GM12891 (cell line): ENCODE data around the gene RSPH6A.

Source experiments
- DNase-seq: peaks from one replicate; pipeline ENCODE4 v3.0.0; 2011; ENCODE audit warnings: low spot score; ENCODE audit not compliant: insufficient read length
- FAIRE-seq: peaks from 2 replicates; lab custom pipeline; 2011; peaks lifted over from hg19 to GRCh38; lab: Jason Lieb, UNC
- PAX5 ChIP-seq: IDR thresholded peaks from 2 replicates; pipeline ENCODE4 v1.6.1; 2011; ENCODE audit warnings: low read length, moderate library complexity, mild to moderate bottlenecking; ENCODE audit not compliant: insufficient read depth, severe bottlenecking
- POLR2A ChIP-seq: IDR thresholded peaks from 2 replicates; pipeline ENCODE4 v1.6.1; 2011; ENCODE audit warnings: low read depth, low read length, control low read depth
- POLR2AphosphoS5 ChIP-seq: IDR thresholded peaks from 2 replicates; pipeline ENCODE4 v1.6.1; 2011; ENCODE audit warnings: low read depth, low read length, control low read depth
- POU2F2 ChIP-seq: IDR thresholded peaks from 2 replicates; pipeline ENCODE4 v1.6.1; 2011; ENCODE audit warnings: low read depth, mild to moderate bottlenecking, control low read depth, low read length, moderate library complexity
- SPI1 ChIP-seq: IDR thresholded peaks from 2 replicates; pipeline ENCODE4 v1.6.1; 2011; ENCODE audit warnings: low read depth, low read length, control low read depth
- TAF1 ChIP-seq: IDR thresholded peaks from 2 replicates; pipeline ENCODE4 v1.6.1; 2011; ENCODE audit warnings: low read depth, low read length, control low read depth

The RSPH6A gene

DNA sequence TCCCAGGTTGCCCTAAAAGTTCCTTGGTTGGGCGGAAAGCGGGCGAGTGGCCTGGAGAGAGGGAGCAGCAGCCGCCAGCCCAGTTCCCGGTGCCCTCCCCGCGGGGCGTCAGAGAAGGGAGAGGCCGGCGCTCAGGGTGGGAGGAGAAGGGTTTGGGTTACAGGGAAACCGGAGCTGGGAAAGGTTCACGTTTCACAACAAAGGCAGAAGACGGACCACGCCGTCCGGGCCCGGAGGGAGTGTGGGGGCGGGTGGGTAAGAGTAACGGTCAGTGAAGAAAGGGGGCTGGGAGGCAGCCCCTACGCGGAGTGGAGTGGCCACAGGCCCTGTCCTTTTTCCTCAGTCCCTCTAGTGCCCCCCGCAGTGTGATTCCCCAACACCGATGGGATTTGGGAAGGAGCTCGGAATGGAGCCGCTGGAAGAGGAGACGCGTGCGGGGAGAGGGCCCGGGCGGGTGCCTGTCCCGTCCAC lies 47.7 kb downstream of the RSPH6A start:
- no peak for DNase-seq
- TF ChIP-seq PAX5: no peak
- TF ChIP-seq POU2F2: no peak
- no peak for TF ChIP-seq TAF1
- TF ChIP-seq POLR2AphosphoS5: no peak
- no peak for TF ChIP-seq POLR2A
- TF ChIP-seq SPI1: no peak
- no peak for FAIRE-seq

GRCh38 chr19:45766869-45767346 lies 48.2 kb downstream of the RSPH6A start:
- DNase-seq (no peak), FAIRE-seq (no peak)
- no peak for TF ChIP-seq POU2F2
- no peak for TF ChIP-seq TAF1
- no peak for TF ChIP-seq POLR2A
- no peak for TF ChIP-seq SPI1
- no peak for TF ChIP-seq PAX5
- no peak for TF ChIP-seq POLR2AphosphoS5

- no peak for DNase-seq
- FAIRE-seq: no peak
- no peak for TF ChIP-seq POLR2A
Observed at GRCh38 chr19:45766296-45766868, 48.7 kb downstream of the RSPH6A start.

DNA sequence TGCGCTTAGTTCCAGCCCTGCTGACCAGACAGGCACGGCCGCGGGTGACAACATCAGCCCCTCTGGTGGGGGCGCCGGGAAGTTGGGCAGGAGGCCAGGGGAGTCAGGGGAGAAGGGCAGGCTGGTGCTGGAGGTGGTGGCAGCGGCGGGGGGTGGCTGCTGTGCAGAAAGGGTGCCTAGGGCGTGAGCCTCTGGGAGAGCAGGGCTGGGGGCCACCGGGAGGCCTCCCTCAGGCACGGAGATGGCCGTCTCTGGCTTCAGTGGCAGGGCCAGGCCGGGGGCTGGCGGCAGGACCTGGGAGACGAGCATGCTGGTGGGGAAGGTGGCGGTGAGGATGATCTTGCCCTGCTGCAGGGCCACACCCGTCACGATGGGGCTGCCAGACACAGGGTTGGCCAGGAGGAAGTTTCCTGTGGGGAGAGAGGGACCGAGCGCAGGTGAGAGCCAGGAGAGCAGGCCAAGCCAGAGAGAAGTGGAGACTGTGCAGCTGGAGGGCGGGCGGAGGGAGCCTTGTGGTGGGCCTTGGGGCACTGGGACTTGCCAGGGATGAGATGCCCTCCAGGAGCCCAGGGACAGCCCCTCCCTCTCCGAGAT lies 49.3 kb downstream of the RSPH6A start:
- DNase-seq (no peak), FAIRE-seq (no peak)
- TF ChIP-seq POLR2AphosphoS5 (no peak), PAX5 (no peak), POLR2A (no peak), SPI1 (no peak), TAF1 (no peak), POU2F2 (no peak)

DNA sequence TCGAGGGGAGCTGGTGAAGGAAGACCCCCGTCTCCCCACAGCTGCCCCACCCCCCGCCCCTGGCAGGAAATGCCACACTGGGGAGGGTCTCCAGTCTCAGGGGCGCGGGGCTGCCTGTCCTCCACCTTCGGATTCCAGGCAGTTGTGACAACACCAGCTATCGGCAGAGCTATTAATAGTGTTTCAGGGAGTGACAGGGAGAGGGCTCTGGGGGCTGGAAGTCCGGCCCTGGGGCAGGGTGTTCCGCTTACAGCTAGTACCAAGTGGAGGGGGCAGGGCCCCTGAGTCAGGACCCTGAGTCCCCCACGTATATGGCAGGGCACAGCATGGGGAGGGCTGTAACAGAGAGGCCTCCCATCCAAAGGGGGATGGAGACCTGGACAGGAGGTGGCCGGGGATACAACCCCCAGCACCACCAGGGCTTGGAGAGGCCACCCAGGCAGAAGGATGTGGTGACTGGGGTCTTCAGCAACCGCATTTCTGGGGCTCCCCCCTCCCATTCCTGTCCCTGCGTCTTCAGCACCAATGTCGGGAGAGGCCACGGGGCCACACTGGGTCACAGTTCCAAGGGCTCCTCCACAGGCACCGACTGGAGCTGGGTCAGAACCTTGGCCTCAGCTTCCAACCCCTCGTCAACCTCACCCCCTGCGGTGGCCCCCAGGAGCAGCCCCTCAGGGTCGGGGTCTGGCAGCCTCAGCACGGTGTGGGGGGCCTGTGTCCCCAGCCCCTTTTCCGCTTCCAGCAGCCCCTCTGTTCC lies 50.0 kb downstream of the RSPH6A start:
- TF ChIP-seq POLR2AphosphoS5 (no peak), TAF1 (no peak), POLR2A (no peak), SPI1 (no peak), POU2F2 (no peak), PAX5 (no peak)
- DNase-seq (no peak), FAIRE-seq (no peak)

DNA sequence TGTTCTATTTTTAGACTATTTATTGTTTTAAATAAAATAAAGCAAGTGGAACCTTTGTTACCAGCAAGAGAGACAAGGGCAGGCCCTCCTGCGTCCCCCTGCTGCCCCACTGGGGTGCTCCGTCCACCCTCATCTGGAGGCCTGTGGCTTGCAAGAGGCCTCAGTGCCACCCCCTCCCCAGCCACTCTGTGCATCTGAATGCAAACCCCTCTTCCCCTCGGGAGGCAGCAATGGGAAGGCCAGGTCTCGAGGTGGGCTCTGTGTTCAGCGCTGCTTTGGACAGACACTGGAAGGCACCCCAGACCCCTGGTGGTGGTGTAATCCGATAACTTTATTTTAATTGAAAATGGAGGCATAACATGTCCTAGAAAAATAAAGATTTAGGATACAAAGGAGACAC lies 50.6 kb downstream of the RSPH6A start:
- TF ChIP-seq POLR2A (no peak), PAX5 (no peak), SPI1 (no peak), POU2F2 (no peak), TAF1 (no peak), POLR2AphosphoS5 (no peak)
- no peak for FAIRE-seq
- no peak for DNase-seq

DNA sequence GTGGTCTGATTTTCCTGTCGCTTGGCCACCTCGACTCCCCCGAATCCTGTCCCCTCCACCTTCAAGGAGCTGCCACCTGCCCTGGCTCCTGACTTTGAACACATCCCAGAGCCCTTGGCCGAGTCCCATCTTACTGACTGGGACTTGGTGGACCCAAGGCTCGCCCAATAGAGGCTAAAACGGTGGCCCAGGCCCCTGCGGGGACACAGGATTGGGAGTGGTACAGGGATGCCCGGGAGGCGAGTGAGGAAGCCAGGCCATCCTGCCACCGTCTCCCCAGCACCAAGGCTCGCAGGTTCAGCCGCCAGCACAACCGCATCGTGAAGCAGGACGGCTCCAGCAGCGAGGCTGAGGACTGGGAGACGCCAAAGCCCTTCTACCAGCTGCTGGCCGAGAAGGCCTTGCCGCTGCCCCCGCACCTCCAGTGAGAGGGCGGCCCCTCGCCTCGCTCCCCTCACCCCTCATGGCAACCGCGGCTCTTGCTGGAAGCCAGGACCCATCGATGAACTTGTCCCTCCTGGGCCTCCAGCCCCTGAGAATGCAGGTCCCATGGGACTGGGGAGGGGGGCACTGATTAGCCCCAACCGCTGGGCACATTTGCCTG lies 51.3 kb downstream of the RSPH6A start:
- TF ChIP-seq SPI1 (no peak), TAF1 (no peak), POU2F2 (no peak), POLR2A (no peak), PAX5 (no peak), POLR2AphosphoS5 (no peak)
- FAIRE-seq (no peak), DNase-seq (no peak)

DNA sequence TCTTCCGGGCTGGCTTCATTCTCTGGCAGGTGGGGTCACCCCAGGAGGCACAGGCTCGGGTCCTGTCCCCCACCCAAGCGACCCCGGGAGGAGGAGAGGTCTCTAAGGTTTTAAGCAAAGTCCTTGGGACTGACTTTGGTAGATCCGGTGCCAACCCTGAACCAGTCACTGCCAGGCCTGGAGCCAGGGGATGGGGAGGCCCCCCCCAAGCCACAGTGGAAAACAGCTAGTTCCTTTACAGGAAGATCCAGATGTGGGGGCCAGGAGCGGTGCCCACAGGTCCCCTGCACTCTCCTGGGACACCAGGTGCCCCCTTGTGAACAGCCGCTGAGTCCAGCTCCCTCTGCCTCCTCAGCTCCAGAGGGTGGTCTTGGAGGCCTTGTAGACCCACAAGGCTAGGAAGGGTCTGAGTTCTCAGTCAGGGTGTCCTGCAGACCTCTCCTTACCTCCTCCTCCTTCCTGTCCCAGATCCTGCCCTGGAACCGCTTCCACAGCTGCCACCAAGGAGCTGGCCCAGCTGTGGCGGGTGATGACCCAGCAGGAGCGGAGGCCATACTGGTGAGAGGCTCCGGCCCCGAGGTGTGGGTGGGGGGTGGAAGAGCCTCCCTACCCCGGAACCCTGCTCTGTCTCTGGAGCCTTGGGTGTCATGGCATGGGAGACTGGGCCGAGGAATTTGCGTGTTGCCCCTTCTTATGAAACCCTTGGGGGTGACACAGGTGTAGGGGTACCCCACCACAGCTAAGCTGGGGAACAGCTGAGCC lies 52.1 kb downstream of the RSPH6A start:
- TF ChIP-seq TAF1: no peak
- no peak for TF ChIP-seq POU2F2
- TF ChIP-seq SPI1: no peak
- TF ChIP-seq POLR2A: no peak
- no peak for TF ChIP-seq POLR2AphosphoS5
- TF ChIP-seq PAX5: no peak
- FAIRE-seq: no peak
- no peak for DNase-seq

DNA sequence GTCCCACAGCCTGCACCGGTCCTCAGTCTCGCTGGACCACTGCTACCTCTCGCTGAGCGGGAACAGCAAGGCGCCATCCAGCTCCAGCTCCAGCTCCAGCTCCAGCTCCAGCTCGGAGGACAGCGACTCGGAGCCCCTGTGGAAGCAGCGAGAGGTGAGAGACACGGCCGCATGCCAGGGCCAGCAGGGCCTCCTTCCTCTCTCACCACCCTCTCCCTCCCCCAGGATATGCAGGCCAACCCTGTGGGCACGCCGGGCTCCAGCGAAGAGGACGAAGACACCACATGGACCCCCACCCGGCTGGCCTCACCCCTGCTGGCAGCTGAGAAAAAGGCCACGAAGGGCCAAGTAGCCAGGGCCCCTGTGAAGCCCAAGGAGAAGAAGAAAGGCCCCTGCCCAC lies 53.4 kb downstream of the RSPH6A start:
- DNase-seq: no peak
- TF ChIP-seq SPI1 (no peak), POU2F2 (no peak), PAX5 (no peak), POLR2AphosphoS5 (no peak), TAF1 (no peak), POLR2A (no peak)

More for the DNA sequence above, 53.4 kb downstream of the RSPH6A start:
- no peak for FAIRE-seq
